ENCODE data around the gene GPC2. TPM values are rescaled to one million over a fixed set of nuclear protein-coding genes. Genes with fewer than 3 reads are reported as not detected.
"Not testable (repeated sequence)": the region's sequence is repeated elsewhere in the genome, so short reads cannot be mapped to it uniquely, and the experiment has no call there.

Gene GPC2, protein sequence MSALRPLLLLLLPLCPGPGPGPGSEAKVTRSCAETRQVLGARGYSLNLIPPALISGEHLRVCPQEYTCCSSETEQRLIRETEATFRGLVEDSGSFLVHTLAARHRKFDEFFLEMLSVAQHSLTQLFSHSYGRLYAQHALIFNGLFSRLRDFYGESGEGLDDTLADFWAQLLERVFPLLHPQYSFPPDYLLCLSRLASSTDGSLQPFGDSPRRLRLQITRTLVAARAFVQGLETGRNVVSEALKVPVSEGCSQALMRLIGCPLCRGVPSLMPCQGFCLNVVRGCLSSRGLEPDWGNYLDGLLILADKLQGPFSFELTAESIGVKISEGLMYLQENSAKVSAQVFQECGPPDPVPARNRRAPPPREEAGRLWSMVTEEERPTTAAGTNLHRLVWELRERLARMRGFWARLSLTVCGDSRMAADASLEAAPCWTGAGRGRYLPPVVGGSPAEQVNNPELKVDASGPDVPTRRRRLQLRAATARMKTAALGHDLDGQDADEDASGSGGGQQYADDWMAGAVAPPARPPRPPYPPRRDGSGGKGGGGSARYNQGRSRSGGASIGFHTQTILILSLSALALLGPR
- total RNA-seq (10 to 100 TPM; 11.8 to 12.5 TPM), polyA plus RNA-seq (under 1 TPM in 1 of 2 donors, not detected in 1; 0.73 TPM)

DNA sequence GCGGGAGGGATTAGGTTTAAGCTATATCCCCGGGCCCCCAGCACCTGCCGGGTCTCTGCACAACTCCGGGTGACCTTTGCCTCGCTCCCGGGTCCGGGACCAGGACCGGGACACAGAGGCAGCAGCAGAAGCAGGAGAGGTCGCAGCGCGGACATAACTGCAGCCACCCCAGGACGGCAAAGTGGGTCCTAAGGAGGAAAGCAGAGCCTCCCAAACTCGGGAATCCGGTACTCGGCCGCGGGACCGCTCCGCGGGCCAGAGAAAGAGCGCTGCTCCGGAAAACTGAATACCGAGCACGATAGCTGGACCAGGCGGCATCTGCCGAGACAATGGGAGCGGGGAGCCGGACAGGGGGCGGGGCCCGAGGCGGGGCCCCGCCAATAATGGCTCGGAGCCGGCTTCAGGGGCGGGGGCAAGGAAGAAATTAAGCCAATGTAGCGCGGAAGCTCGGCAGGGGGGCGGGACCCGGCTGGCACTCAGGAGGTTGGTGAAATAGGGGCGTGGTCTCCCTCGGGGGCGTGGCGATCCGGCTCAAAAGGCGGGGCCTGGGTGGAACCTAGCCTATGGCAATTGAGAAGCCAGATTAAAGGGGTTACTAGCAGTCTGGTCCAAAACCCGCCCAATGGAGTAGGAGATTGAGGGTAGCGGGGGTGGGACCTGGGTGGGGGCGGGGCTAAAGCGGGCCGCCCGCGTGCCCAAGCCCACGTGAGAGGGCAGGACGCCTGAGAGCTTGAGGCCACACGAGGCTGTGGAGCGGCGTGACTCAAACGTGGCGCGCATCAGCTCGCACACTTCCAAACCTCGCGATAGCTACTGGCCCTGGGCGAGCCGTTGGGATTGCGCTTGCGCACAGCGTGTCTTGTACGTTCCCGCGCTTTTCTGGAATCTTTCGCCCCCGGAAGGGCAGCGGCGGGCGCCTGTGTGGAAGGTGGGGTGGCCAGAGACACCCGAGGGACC, at the start of gene GPC2, which contains the start of gene STAG3:
Gene GPC2 (minus strand): TSS at position 337 of the 957 bp plus-strand sequence. CDS start 182 bp downstream, at position 155.
Gene STAG3 (plus strand): TSS at position 874 of the 957 bp plus-strand sequence. CDS start 2,639 bp downstream, outside the sequence.
- H3K9me3 Mint-ChIP-seq: peaks cover 0 to 2% (median 0%) of the 10 kb centered on the region in 8 donors
- intact Hi-C loops (cut with micrococcal nuclease): loop anchor here (1.0 to 5.0 kb wide), 4 partner anchors 9 to 35 kb away; partner anchors contain the start of genes GAL3ST4, LAMTOR4 and TRAPPC14
- peak within 1 kb of the TSS; percentile 36 to 41 for H3K4me3 ChIP-seq (ENCODE audit: low read length in 2 of 2)
- no peaks in the 10 kb centered on the region for H3K36me3 ChIP-seq (ENCODE audit: insufficient read depth, low read length)
- H3K36me3 Mint-ChIP-seq: no peaks in the 10 kb centered on the region
- peak within 1 kb of the TSS; percentile 66 to 83 (median 80) for H3K4me3 Mint-ChIP-seq
- H3K4me1 ChIP-seq (ENCODE audit: insufficient read depth, low read length): peaks cover 30% of the 10 kb centered on the region
- no peaks in the 10 kb centered on the region for H3K9me3 ChIP-seq (ENCODE audit: control insufficient read depth in 1 of 2, low read length in 2 of 2)
- no peaks in the 10 kb centered on the region for H3K27me3 Mint-ChIP-seq
- peak; percentile 96 to 97 (median 97) for DNase-seq
- no peaks in the 10 kb centered on the region for H3K27me3 ChIP-seq (ENCODE audit: insufficient read depth, low read length)
- CTCF ChIA-PET (ENCODE audit: partially characterized antibody): interaction anchor here (0.6 to 2.6 kb wide), 7 partner anchors 9 to 386 kb away, joined by 3 to 9 read pairs (median 4); partner anchors contain the start of gene GAL3ST4
- peaks cover 22 to 50% (median 34%) of the 10 kb centered on the region in 4 donors for H3K4me1 Mint-ChIP-seq
- peak within 1 kb of the TSS; percentile 62 to 91 (median 76) for H3K27ac Mint-ChIP-seq
- H3K27ac ChIP-seq (ENCODE audit: low read depth, low read length): peak within 1 kb of the TSS; percentile 35
- POLR2A ChIA-PET (ENCODE audit: partially characterized antibody): interaction anchor here (0.5 to 4.8 kb wide), 16 partner anchors 10 to 258 kb away, joined by 3 to 35 read pairs (median 3); partner anchors contain the start of genes AP4M1, GAL3ST4, LAMTOR4 and TRAPPC14

DNA sequence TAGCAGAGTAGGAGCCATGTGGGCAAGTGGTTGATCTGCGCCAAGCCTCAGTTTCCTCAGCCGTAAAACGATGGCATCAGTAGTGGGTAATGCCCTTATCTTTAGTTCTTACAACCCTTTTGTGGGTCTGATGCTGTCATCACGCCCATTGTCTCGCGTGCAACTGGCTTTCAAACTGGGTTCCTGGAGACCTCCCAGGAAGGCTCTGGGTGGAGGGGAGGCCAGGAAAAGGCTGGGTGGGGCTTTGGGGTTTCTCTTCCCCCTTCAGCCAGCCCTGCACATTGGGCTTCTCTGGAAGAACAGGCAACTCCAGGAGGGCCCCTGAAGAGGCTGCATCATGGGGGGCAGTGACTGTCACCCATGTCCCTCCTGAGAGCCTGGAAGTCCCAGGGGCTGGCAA, 47.7 kb upstream of the GPC2 start:
- peaks cover 4 to 40% of the 10 kb centered on the region in 2 donors for H3K36me3 Mint-ChIP-seq
- H3K4me3 ChIP-seq (ENCODE audit: low read length in 2 of 2); H3K9me3 Mint-ChIP-seq; DNase-seq; H3K36me3 ChIP-seq (ENCODE audit: insufficient read depth, low read length); POLR2A ChIA-PET (ENCODE audit: partially characterized antibody); H3K9me3 ChIP-seq (ENCODE audit: control insufficient read depth in 1 of 2, low read length in 2 of 2); H3K27me3 ChIP-seq (ENCODE audit: insufficient read depth, low read length); CTCF ChIA-PET (ENCODE audit: partially characterized antibody); H3K27me3 Mint-ChIP-seq; H3K27ac ChIP-seq (ENCODE audit: low read depth, low read length): not testable (repeated sequence)
- peak overlapping the region in 3 of 8 donors; percentile 3 to 12 (median 6) for H3K4me3 Mint-ChIP-seq
- intact Hi-C loops (cut with micrococcal nuclease): loop anchor here (5.0 kb wide), 1 partner anchor 308 kb away; the partner anchor contains the start of gene TRIM4
- H3K4me1 Mint-ChIP-seq: peaks cover 12 to 77% (median 42%) of the 10 kb centered on the region in 4 donors
- peaks cover 53% of the 10 kb centered on the region for H3K4me1 ChIP-seq (ENCODE audit: insufficient read depth, low read length)
- peak overlapping the region in 6 of 7 donors; percentile 50 to 99 (median 82) for H3K27ac Mint-ChIP-seq

DNA sequence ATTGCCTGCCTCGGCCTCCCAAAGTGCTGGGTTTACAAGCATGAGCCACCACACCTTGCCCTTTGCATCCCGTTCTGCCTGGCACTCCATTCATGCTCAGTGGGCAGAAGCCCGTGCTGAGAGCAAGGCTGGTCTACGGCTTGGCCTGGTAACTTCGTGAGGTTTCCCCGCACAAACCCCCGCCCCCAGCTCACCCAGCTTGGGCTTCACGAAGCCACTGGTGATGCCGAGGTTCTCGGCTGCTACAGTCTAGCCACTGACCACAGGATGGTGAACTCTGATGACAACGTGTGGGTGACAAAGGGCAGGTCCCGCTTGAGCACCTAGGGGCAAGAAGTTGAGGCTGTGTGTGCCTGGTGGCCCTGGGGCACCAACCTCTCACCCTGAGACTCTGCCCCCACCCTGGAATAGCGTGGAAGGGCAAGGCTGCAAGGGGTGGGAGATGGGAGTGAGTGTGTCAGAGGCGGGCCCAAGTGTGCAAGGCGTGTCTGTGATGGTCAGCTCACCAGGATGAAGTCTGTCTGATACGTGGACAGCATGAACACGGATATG, 46.3 kb upstream of the GPC2 start:
- H3K36me3 ChIP-seq (ENCODE audit: insufficient read depth, low read length); H3K27me3 ChIP-seq (ENCODE audit: insufficient read depth, low read length); DNase-seq; H3K9me3 ChIP-seq (ENCODE audit: control insufficient read depth in 1 of 2, low read length in 2 of 2); H3K4me3 ChIP-seq (ENCODE audit: low read length in 2 of 2); H3K9me3 Mint-ChIP-seq; H3K27me3 Mint-ChIP-seq: not testable (repeated sequence)
- intact Hi-C loops (cut with micrococcal nuclease): loop anchor here (5.0 kb wide), 1 partner anchor 306 kb away; the partner anchor contains the start of gene TRIM4
- Mint-ChIP-seq H3K27ac (peak overlapping the region; percentile 76 to 99 (median 98)), H3K4me3 (peak overlapping the region; percentile 4 to 96 (median 58)), H3K36me3 (peaks cover 4 to 45% of the 10 kb centered on the region in 2 donors), H3K4me1 (peaks cover 20 to 79% (median 50%) of the 10 kb centered on the region in 4 donors)
- Histone ChIP-seq H3K27ac (ENCODE audit: low read depth, low read length) (peak overlapping the region; percentile 90), H3K4me1 (ENCODE audit: insufficient read depth, low read length) (peaks cover 65% of the 10 kb centered on the region)
- ChIA-PET POLR2A (ENCODE audit: partially characterized antibody) (interaction anchor here (2.9 to 4.3 kb wide), 2 partner anchors 14 to 15 kb away, joined by 7 to 29 read pairs; no protein-coding TSS in a partner anchor), CTCF (ENCODE audit: partially characterized antibody) (interaction anchor here (0.9 to 1.9 kb wide), 2 partner anchors 49 to 91 kb away, joined by 4 read pairs; no protein-coding TSS in a partner anchor)

DNA sequence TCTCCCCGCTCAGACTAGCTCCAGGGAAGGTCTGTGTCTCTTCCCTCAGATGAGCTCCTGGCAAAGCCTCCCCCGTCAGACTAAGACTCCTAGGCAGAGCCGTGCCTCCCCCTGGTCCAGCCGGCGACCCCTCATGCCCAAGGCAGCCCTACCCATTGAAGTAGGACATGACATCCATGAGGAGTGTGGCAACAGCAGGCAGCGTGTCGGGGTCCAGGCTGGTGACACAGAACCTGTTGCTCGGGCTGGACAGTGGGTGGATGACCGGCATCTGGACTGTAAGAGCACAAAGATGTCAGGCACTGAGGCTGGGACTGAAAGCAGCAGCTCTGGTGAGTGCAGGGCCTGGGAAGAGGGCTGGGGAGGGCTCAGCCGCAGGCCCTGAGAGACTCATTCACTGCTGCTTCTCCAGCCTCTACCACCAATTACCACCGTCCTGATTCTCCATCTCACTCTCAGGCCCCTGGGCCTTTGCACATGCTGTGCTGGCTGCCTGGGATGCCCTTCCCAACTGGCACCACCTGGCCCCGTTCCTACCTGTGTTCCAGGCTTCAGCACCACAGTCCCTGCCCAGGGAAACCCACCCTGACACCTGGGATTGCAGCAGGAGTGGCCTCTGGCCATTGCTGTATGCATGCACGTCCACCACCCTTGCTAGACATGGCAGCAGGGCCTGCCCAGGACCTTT, 45.4 kb upstream of the GPC2 start:
- DNase-seq: no peak
- peaks cover 0 to 6% (median 0%) of the 10 kb centered on the region in 8 donors for H3K9me3 Mint-ChIP-seq
- intact Hi-C loops (cut with micrococcal nuclease): loop anchor here (5.0 kb wide), 1 partner anchor 305 kb away; the partner anchor contains the start of gene TRIM4
- peak overlapping the region; percentile 92 to 98 (median 96) for H3K4me3 Mint-ChIP-seq
- CTCF ChIA-PET (ENCODE audit: partially characterized antibody): interaction anchor here (1.1 to 1.9 kb wide), 4 partner anchors 28 to 123 kb away, joined by 3 to 12 read pairs (median 6); no protein-coding TSS in a partner anchor
- H3K4me3 ChIP-seq (ENCODE audit: low read length in 2 of 2): peak overlapping the region; percentile 18 to 91
- peaks cover 67% of the 10 kb centered on the region for H3K4me1 ChIP-seq (ENCODE audit: insufficient read depth, low read length)
- no peaks in the 10 kb centered on the region for H3K27me3 Mint-ChIP-seq
- H3K9me3 ChIP-seq (ENCODE audit: control insufficient read depth in 1 of 2, low read length in 2 of 2): no peaks in the 10 kb centered on the region
- peaks cover 4% of the 10 kb centered on the region for H3K36me3 ChIP-seq (ENCODE audit: insufficient read depth, low read length)
- no peaks in the 10 kb centered on the region for H3K27me3 ChIP-seq (ENCODE audit: insufficient read depth, low read length)
- H3K27ac ChIP-seq (ENCODE audit: low read depth, low read length): peak overlapping the region; percentile 90
- H3K4me1 Mint-ChIP-seq: peaks cover 22 to 74% (median 51%) of the 10 kb centered on the region in 4 donors
- peaks cover 4 to 45% of the 10 kb centered on the region in 2 donors for H3K36me3 Mint-ChIP-seq
- POLR2A ChIA-PET (ENCODE audit: partially characterized antibody): interaction anchor here (0.9 to 4.5 kb wide), 15 partner anchors 11 to 303 kb away, joined by 3 to 29 read pairs (median 8); partner anchors contain the start of genes GPC2, LAMTOR4, MBLAC1 and MEPCE
- peak overlapping the region; percentile 96 to 99 (median 99) for H3K27ac Mint-ChIP-seq

DNA sequence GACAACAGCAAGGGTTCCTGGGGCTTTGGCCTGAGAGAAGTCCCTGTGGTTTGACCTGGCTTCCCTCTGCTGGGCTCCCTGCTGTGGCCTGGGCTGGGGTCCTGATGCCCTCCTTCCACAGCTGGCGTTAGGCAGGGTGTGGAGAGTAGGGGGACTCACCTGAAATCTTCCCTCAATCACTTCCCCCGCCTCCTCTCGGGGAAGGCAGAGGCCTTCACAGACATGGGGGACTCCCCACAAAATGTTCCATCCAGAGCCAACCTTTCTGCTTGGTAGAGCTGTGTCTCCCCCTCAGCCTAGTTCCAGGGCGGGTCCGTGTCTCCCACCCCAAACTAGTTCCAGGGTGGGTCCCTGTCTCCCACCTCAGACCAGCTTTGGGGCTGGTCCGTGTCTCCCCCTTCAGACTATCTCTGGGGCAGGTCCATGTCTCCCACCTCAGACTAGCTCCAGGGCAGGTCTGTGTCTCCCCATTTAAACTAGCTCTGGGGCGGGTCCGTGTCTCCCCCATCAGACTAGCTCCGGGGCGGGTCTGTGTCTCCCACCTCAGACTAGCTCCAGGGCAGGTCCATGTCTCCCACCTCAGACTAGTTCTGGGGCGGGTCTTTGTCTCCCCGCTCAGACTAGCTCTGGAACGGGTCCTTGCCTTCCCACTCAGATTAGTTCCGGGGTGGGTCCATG, 44.7 kb upstream of the GPC2 start:
- peak overlapping the region; percentile 96 to 99 (median 99) for H3K27ac Mint-ChIP-seq
- ChIA-PET POLR2A (ENCODE audit: partially characterized antibody) (interaction anchor here (0.6 to 4.5 kb wide), 21 partner anchors 8 to 484 kb away, joined by 3 to 29 read pairs (median 5); partner anchors contain the start of genes GPC2, LAMTOR4, MBLAC1 and MEPCE), CTCF (ENCODE audit: partially characterized antibody) (interaction anchor here (1.1 to 1.9 kb wide), 5 partner anchors 27 to 124 kb away, joined by 3 to 12 read pairs (median 4); no protein-coding TSS in a partner anchor)
- H3K4me3 Mint-ChIP-seq: peak overlapping the region; percentile 92 to 98 (median 96)
- peak in 1 of 5 donors; percentile 77 for DNase-seq
- Histone ChIP-seq H3K36me3 (ENCODE audit: insufficient read depth, low read length) (peaks cover 4% of the 10 kb centered on the region), H3K4me3 (ENCODE audit: low read length in 2 of 2) (peak overlapping the region; percentile 18 to 91), H3K27me3 (ENCODE audit: insufficient read depth, low read length) (no peaks in the 10 kb centered on the region), H3K9me3 (ENCODE audit: control insufficient read depth in 1 of 2, low read length in 2 of 2) (no peaks in the 10 kb centered on the region), H3K4me1 (ENCODE audit: insufficient read depth, low read length) (peaks cover 69% of the 10 kb centered on the region), H3K27ac (ENCODE audit: low read depth, low read length) (peak overlapping the region; percentile 90)
- H3K36me3 Mint-ChIP-seq: peaks cover 4 to 42% of the 10 kb centered on the region in 2 donors
- peaks cover 0 to 6% (median 0%) of the 10 kb centered on the region in 8 donors for H3K9me3 Mint-ChIP-seq
- intact Hi-C loops (cut with micrococcal nuclease): loop anchor here (1.0 to 5.0 kb wide), 5 partner anchors 50 to 305 kb away; partner anchors contain the start of genes LAMTOR4 and TRIM4
- H3K27me3 Mint-ChIP-seq: no peaks in the 10 kb centered on the region
- peaks cover 25 to 77% (median 54%) of the 10 kb centered on the region in 4 donors for H3K4me1 Mint-ChIP-seq
